Measurements from ENCODE around the gene PIGQ.
A peak's percentile ranks its signal among the peaks of the same experiment; 100 is the strongest.

PIGQ gene

DNA sequence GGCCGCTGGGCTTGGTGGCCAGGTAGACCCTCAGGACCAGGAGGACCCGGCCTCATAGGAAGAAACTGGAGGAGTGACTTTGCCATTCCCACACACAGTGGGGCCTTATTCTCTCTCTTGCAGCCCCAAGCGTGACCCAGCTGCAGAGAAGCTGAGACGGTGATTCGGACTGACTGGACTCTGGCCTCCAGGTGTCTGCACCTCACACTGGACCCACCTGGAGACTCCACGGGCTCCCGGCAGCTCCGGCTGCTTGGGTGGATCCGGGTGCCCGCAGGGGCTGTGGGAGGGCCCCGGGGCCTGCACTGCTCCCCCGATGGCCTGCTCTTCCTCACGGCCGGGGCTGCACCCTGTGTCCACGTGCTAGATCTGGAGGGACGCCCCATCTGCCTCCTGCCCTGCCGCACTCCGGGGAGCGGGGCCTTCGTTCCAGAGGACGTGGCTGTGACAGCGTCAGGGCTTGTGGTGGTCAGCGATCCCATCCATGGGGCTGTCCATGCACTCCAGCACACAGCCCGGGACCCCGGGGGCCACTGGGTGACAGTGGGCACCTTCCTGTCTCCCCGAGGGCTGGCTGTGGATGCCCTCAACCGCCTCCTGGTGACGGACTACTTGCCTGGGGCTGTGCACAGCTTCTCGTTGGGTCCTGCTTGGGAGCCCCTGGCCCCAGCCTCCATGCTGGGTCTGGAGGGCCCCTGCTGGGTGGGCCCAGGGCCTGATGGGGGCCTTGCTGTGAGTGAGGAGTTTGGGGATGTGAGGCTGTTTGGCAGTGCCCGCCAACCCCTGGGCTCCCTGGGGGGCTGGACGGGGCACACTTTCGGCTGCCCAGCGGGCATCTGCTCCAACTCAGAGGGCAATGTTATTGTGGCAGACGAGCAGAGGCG, 2.2 kb upstream of the PIGQ start:
- Mint-ChIP-seq H3K27me3 (no peaks in the 10 kb centered on the region), H3K36me3 (no peaks in the 10 kb centered on the region), H3K27ac (peak overlapping the region; percentile 72), H3K4me1 (ENCODE audit: low read depth) (peaks cover 31% of the 10 kb centered on the region), H3K4me3 (peak overlapping the region; percentile 77), H3K9me3 (ENCODE audit: low read depth) (no peaks in the 10 kb centered on the region)

DNA sequence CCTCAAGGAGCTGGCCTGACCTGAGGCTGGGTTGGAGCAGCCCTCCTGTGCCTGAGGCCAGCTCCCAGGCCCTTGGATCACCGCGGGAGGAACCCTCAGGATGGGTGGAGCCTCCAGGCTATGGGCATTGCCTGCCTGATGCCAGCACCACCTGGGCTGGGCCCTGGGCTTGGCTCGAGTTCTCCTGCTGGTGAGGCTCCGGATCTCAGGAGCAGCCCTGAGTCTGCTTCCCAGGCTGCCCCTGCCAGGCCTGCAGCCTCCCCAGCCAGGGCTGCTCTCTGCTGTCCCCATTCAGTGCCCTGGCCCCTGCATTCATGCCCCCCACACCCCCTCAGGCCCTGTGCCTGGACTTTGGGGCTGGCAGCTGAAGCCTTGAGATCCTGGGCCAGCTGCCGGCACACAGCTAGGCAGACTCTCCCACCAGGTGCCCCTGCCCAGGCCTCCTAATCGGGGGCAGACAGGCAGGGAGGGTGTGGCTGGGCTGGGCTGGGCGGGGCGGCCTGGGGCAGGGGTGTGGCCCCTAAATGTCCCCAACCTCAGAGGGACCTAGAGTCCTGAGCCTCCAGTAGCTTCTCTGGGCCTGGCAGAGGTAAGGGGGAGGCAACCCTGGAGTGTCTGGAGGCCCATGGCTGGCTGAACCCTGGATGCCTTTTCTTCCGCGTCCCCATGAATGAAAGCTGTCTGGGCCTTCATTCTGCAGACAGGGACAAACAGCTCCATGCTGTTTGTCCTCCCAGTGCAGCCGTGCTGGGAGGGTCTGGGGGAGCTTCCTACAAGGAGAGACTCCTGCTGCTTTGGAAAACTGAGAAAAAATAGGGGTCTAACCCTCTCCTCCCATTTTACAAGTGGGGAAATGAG, 1.1 kb upstream of the PIGQ start:
- Mint-ChIP-seq H3K4me1 (ENCODE audit: low read depth) (peaks cover 31% of the 10 kb centered on the region), H3K9me3 (ENCODE audit: low read depth) (no peaks in the 10 kb centered on the region), H3K4me3 (peak overlapping the region; percentile 88), H3K36me3 (no peaks in the 10 kb centered on the region), H3K27ac (peak overlapping the region; percentile 89), H3K27me3 (no peaks in the 10 kb centered on the region)

DNA sequence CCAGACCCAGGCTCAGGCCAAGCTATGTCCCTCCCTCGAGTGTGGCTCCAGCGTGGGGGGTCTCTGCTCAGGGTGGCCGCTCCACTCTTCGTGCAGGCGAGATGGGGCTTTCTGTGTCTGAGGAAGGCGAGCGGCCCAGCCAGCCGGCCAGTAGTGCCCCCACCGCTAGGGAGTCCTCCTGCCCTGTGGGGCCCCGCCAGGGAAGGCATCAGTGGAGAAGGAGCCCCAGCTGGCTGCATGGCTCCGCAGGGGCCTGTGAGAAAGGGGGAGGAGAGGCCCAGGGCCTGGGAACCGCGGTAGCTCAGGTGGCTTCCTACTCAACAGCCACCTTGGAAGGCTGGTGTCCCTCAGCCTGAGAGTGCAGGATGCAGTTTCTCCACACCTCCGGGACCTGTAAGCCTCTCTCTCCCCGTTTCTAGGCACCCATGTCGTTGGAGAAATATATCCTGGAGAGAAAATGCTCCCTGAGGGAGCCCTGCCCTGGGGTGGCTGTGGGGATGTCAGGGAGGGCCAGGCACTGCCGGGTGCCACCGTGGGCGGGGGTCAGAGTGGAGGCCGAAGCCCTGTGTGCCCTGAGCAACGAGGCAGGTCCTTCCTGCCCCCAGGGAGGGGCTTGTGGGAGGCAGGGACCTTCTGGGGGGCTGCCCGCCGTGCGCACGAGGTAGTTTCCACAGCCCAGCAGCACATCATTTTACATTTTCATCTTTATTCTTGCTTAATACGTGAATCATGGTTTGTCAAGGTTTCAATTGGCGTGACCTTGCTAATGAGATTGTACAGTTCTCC, 3.3 kb downstream of the PIGQ start:
- peaks cover 21% of the 10 kb centered on the region for H3K4me1 Mint-ChIP-seq (ENCODE audit: low read depth)
- H3K4me3 Mint-ChIP-seq: no peak overlapping the region
- no peaks in the 10 kb centered on the region for H3K36me3 Mint-ChIP-seq
- no peak overlapping the region for H3K27ac Mint-ChIP-seq
- H3K9me3 Mint-ChIP-seq (ENCODE audit: low read depth): no peaks in the 10 kb centered on the region
- no peaks in the 10 kb centered on the region for H3K27me3 Mint-ChIP-seq

DNA sequence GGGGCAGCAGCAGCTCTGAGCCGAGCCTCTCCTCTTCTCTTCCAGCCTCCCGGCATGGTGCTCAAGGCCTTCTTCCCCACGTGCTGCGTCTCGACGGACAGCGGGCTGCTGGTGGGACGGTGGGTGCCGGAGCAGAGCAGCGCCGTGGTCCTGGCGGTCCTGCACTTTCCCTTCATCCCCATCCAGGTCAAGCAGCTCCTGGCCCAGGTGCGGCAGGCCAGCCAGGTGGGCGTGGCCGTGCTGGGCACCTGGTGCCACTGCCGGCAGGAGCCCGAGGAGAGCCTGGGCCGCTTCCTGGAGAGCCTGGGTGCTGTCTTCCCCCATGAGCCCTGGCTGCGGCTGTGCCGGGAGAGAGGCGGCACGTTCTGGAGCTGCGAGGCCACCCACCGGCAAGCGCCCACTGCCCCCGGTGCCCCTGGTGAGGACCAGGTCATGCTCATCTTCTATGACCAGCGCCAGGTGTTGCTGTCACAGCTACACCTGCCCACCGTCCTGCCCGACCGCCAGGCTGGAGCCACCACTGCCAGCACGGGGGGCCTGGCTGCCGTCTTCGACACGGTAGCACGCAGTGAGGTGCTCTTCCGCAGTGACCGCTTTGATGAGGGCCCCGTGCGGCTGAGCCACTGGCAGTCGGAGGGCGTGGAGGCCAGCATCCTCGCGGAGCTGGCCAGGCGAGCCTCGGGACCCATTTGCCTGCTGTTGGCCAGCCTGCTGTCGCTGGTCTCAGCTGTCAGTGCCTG, 4.4 kb downstream of the PIGQ start:
- no peaks in the 10 kb centered on the region for H3K9me3 Mint-ChIP-seq (ENCODE audit: low read depth)
- no peaks in the 10 kb centered on the region for H3K27me3 Mint-ChIP-seq

DNA sequence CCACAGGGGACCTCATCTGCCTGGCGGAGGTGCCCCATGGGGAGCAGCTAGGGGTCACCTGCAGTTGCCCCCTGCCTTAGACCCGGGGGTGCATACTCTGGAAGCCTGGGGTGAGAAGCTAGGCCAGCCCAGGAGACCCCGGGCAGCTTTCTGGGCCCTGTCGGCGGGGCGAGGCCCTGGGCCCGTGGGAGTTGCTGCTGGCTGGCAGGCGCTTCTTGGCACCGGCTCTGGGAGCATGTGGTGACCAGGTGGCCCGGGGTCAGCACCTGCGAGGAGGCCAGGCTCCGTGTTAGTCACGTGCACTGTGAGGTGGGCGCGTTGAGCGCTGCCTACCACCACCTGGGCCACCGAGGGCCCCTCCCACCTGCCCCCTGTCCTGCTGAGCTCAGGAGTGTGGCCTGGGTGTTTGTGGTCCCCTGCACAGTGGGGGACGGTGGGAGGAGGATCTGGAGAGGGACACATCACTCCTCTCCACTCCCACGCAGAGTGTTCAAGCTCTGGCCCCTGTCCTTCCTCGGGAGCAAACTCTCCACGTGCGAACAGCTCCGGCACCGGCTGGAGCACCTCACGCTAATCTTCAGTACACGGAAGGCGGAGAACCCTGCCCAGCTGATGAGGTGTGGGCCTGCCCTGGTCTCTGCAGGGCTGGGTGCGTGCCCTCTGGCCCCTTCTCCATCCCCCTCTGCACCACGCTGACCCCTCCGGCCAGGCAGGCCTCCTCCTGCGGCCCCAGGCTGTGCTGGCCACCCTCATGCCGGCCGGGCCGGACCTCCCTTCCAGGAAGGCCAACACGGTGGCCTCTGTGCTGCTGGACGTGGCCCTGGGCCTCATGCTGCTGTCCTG, 5.8 kb downstream of the PIGQ start:
- Mint-ChIP-seq H3K36me3 (no peaks in the 10 kb centered on the region), H3K4me3 (no peak overlapping the region), H3K27ac (no peak overlapping the region), H3K4me1 (ENCODE audit: low read depth) (peaks cover 14% of the 10 kb centered on the region), H3K27me3 (no peaks in the 10 kb centered on the region), H3K9me3 (ENCODE audit: low read depth) (no peaks in the 10 kb centered on the region)

More for the DNA sequence above, 4.4 kb downstream of the PIGQ start:
- Mint-ChIP-seq H3K27ac (no peak overlapping the region), H3K4me1 (ENCODE audit: low read depth) (peaks cover 17% of the 10 kb centered on the region), H3K4me3 (no peak overlapping the region), H3K36me3 (no peaks in the 10 kb centered on the region)

DNA sequence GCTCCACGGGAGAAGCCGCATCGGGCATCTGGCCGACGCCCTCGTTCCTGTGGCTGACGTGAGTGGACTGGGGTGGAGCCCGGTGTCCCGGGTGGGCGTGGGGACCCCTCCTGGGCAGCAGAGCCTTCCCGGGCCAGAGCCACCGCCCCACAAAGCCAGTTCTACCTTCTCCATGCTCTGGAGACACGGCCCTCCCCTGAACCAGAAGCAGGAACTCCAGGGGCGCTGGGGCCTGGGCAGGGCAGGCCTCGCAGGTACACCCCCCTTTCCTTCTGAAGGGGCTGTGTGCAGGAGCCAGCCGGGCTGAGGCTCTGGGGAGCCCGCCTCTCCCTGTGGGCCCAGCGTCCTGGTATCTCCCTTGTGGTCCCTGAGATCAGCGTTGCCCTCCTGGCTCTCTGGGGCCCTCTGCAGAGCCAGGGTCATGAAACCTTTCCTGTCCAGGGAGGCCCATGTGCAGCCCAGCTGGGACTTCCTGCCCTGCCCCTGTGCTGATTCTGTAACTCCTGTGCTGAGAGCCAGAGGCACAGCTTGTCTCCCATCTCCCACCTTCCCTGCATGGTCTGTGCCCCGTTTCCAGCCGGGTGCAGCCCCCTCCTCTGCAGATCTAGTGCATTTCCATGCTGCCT, 6.5 kb downstream of the PIGQ start:
- H3K36me3 Mint-ChIP-seq: no peaks in the 10 kb centered on the region
- H3K27ac Mint-ChIP-seq: no peak overlapping the region
- no peak overlapping the region for H3K4me3 Mint-ChIP-seq
- peaks cover 7% of the 10 kb centered on the region for H3K4me1 Mint-ChIP-seq (ENCODE audit: low read depth)
- H3K9me3 Mint-ChIP-seq (ENCODE audit: low read depth): no peaks in the 10 kb centered on the region
- no peaks in the 10 kb centered on the region for H3K27me3 Mint-ChIP-seq

DNA sequence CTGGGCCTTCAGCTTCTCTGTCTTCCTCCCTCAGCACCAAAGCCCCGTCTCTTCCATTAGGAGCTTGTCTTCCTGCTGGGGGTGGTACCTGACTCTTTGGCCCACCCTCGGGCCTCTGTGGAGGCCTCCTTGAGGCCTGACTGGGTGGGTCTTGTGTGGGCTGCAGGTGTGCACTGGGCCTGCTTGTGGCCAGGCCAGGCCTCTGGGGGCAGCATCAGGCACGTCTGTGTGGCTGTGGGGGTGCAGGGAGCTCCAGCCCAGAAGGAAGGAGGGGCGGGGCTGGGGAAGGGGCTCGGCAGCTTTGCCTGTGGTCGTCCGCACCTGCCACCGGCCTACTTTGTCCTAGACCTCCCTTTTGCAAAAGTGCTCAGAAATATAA, 7.0 kb downstream of the PIGQ start:
- Mint-ChIP-seq H3K36me3 (no peaks in the 10 kb centered on the region), H3K27me3 (no peaks in the 10 kb centered on the region), H3K27ac (no peak overlapping the region), H3K4me1 (ENCODE audit: low read depth) (peaks cover 2% of the 10 kb centered on the region), H3K9me3 (ENCODE audit: low read depth) (no peaks in the 10 kb centered on the region), H3K4me3 (no peak overlapping the region)

DNA sequence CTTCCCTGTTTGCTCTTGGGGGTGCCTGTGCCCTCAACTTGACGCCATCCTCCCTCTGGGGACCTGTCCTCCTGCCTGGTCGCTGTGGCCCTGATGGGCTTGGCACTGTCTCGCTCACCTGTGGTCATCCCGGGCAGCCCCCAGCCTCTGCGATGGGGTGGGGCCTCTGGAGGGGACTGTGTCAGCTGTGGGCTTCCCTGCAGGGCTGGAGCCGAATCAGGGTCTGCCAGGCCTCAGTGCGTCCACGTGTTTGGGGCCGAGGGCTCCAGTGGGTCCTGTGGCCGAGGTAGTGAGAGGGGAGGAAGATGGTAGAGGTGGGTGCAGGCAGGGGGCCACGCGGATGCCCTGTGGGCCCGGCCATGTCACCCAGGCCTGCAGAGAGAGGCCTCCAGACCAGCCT, 8.0 kb downstream of the PIGQ start:
- H3K27me3 Mint-ChIP-seq: no peaks in the 10 kb centered on the region
- H3K27ac Mint-ChIP-seq: no peak overlapping the region
- no peaks in the 10 kb centered on the region for H3K9me3 Mint-ChIP-seq (ENCODE audit: low read depth)
- H3K36me3 Mint-ChIP-seq: no peaks in the 10 kb centered on the region
- H3K4me3 Mint-ChIP-seq: no peak overlapping the region
- H3K4me1 Mint-ChIP-seq (ENCODE audit: low read depth): no peaks in the 10 kb centered on the region

DNA sequence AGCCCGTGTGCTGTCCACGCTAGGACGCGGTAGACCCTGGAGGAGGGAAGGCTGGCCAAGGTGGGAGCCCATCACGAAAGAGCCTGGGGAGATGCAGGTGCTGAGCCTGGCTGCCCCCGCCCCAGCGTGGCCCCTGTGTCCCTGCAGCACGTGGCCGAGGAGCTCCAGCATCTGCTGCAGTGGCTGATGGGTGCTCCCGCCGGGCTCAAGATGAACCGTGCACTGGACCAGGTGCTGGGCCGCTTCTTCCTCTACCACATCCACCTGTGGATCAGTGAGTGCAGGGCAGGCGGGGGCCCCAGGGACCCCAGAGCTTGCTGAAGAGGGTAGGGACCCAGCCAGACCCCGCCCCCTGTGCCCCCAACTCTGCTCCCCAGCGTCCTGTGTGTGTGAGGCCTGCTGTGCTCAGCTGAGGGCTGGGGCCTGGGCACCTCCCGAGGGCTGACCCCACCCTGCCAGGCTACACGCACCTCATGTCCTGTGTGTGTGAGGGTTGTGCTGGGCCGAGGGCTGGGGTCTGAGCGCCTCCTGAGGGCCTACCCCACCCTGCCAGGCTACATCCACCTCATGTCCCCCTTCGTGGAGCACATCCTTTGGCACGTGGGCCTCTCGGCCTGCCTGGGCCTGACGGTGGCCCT, 8.6 kb downstream of the PIGQ start:
- no peak overlapping the region for H3K4me3 Mint-ChIP-seq
- H3K4me1 Mint-ChIP-seq (ENCODE audit: low read depth): no peaks in the 10 kb centered on the region
- no peaks in the 10 kb centered on the region for H3K9me3 Mint-ChIP-seq (ENCODE audit: low read depth)
- no peaks in the 10 kb centered on the region for H3K27me3 Mint-ChIP-seq
- no peaks in the 10 kb centered on the region for H3K36me3 Mint-ChIP-seq
- H3K27ac Mint-ChIP-seq: no peak overlapping the region

DNA sequence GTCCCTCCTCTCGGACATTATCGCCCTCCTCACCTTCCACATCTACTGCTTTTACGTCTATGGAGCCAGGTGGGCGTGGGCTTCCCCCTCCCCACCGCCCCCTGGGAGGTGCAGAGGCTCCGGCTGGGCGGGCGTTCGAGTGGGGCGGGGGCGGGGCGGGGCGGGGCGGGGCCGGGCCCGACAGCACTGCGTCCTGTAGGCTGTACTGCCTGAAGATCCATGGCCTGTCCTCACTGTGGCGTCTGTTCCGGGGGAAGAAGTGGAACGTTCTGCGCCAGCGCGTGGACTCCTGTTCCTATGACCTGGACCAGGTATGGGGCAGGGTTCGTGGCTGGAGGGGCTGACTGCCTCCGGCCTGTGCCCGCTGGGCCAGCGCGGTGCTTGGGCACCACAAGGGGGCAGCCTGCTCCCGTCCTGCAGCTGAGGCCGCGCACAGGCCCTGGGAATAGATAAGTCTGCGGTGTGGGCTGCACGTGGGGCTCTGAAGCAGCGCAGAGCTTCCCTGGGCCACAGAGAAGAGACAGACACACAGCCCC, 9.2 kb downstream of the PIGQ start:
- Mint-ChIP-seq H3K27ac (no peak overlapping the region), H3K4me1 (ENCODE audit: low read depth) (no peaks in the 10 kb centered on the region), H3K9me3 (ENCODE audit: low read depth) (no peaks in the 10 kb centered on the region), H3K4me3 (no peak overlapping the region), H3K36me3 (no peaks in the 10 kb centered on the region), H3K27me3 (no peaks in the 10 kb centered on the region)

DNA sequence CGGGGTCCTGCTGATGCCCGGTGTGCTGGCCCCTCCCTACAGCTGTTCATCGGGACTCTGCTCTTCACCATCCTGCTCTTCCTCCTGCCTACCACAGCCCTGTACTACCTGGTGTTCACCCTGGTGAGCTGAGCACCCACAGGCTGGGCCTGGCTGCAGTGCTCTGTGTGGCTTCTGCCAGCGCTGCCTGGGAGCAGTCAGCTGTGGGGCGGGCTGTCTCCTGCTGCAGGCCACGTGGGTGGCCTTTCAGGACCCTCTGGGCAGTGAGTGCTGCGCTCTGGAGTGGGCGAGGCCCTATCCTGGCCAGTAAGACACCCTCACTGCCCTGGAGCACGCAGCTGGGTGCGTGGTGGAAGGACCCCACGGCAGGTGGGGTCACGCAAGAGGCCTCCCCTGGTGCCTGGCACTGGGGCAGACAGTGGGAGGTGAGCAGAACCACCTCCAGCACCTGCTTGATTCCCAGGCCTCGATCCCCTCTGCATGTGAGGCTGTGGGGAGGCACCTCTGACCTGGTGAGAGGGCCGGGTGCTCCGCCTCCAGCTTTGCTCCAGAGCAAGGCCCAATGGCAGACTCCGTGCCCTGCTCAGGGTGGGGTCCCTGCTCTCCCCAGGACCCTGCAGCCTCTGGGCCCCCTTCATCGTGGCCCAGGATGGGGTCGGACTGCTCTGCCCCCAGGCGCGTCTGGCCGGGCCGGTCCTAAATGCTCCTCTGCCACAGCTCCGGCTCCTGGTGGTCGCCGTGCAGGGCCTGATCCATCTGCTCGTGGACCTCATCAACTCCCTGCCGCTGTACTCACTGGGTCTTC, 10.6 kb downstream of the PIGQ start:
- Mint-ChIP-seq H3K4me1 (ENCODE audit: low read depth) (no peaks in the 10 kb centered on the region), H3K27ac (no peak overlapping the region), H3K36me3 (no peaks in the 10 kb centered on the region), H3K27me3 (no peaks in the 10 kb centered on the region), H3K4me3 (no peak overlapping the region), H3K9me3 (ENCODE audit: low read depth) (no peaks in the 10 kb centered on the region)

DNA sequence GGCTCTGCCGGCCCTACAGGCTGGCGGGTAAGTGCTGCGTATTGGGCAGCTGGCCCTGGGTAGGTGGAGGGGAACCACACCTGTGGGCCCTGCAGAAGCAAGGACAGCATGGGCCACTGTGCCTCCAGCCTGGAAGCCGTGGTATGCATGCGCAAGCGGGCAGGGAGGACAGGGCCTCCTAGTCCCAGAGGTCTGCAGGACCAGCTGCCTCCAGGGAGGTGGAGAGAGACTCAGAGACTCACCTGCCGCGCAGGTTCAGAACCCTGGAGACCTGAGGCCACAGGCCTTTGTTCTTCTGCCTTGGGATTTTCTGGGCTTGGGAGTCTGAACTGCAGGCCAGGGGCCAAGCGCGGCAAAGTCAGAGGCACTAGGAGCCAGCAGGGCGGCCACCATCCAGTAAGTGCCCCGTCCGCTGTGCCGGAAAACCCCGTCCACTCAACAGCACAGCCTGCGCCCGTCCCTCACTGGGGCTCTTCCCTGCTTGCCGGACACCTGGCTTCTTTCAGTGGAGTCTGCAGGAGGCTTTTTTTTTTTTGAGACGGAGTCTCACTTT, 11.3 kb downstream of the PIGQ start:
- H3K9me3 Mint-ChIP-seq (ENCODE audit: low read depth): no peaks in the 10 kb centered on the region
- no peak overlapping the region for H3K4me3 Mint-ChIP-seq
- H3K36me3 Mint-ChIP-seq: no peaks in the 10 kb centered on the region
- H3K27me3 Mint-ChIP-seq: no peaks in the 10 kb centered on the region
- no peaks in the 10 kb centered on the region for H3K4me1 Mint-ChIP-seq (ENCODE audit: low read depth)
- no peak overlapping the region for H3K27ac Mint-ChIP-seq

All from activated naive CD8-positive, alpha-beta T cell (primary cell).